ENCODE results near the gene ZNF225. TPM values are rescaled to one million over a fixed set of nuclear protein-coding genes. Genes with fewer than 3 reads are reported as not detected.

ZNF225 gene
- total and polyA plus RNA-seq, 2 of the 4 experiments (the other 2 are of a cell fraction) = 1.5 to 5.7 TPM

DNA sequence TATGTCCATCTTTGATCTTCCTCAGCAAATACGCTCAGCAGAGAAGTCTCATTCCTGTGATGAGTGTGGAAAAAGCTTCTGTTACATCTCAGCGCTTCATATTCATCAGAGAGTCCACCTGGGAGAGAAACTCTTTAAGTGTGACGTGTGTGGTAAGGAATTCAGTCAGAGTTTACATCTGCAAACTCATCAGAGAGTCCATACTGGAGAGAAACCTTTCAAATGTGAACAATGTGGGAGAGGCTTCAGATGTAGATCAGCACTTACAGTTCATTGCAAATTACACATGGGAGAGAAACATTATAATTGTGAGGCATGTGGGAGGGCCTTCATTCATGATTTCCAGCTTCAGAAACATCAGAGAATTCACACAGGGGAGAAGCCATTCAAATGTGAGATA is 46.9 kb upstream of the ZNF225 start:
- Histone ChIP-seq H2AK9ac (replicated peaks; ENCODE audit: low read depth, low read length, poor library complexity) (no peak overlapping the region), H3K4me2 (ENCODE audit: low read depth, low read length) (no peak overlapping the region), H2BK5ac (ENCODE audit: low read depth, low read length, poor library complexity, severe bottlenecking) (no peak overlapping the region), H2BK15ac (ENCODE audit: low read depth, low read length) (no peak overlapping the region), H3K4me3 (ENCODE audit: insufficient read depth, low read depth, low read length) (no peak overlapping the region), H3K9me3 (ENCODE audit: control insufficient read depth, insufficient read depth, low read length) (peaks cover 22% of the 10 kb centered on the region), H3K18ac (ENCODE audit: low read depth, low read length) (no peak overlapping the region), H3K27me3 (ENCODE audit: control insufficient read depth, insufficient read depth, low read length) (no peaks in the 10 kb centered on the region), H3K9me1 (ENCODE audit: insufficient read depth, low read length) (no peaks in the 10 kb centered on the region), H2BK20ac (ENCODE audit: low read depth, low read length) (no peak overlapping the region), H3K23ac (ENCODE audit: low read depth, low read length) (no peak overlapping the region), H2BK120ac (ENCODE audit: low read depth, low read length) (no peak overlapping the region), H4K5ac (ENCODE audit: low read depth, low read length) (no peak overlapping the region), H2AK5ac (ENCODE audit: low read depth, low read length) (no peak overlapping the region), H3K27ac (ENCODE audit: insufficient read depth, low read length) (no peak overlapping the region), H3K56ac (ENCODE audit: extremely low read depth, insufficient read depth, low read length) (no peak overlapping the region), H3K9ac (ENCODE audit: low read depth, low read length) (no peak overlapping the region), H3K79me1 (ENCODE audit: low read depth in 1 of 2, low read length in 2 of 2) (peaks cover 0 to 5% of the 10 kb centered on the region in 2 experiments; a peak in 1 of 4 replicates), H3K4me1 (ENCODE audit: control insufficient read depth, insufficient read depth, low read length) (no peaks in the 10 kb centered on the region), H4K8ac (ENCODE audit: low read depth in 2 of 2, low read length in 2 of 2) (no peak overlapping the region), H3K14ac (replicated peaks; ENCODE audit: low read depth, low read length) (no peak overlapping the region), H4K20me1 (ENCODE audit: insufficient read depth, low read length) (no peaks in the 10 kb centered on the region), H3K36me3 (ENCODE audit: control insufficient read depth, insufficient read depth, low read length) (peaks cover 37% of the 10 kb centered on the region), H3K4ac (ENCODE audit: low read depth, low read length) (no peak overlapping the region), H2AFZ (replicated peaks; ENCODE audit: low read length, poor library complexity) (no peak overlapping the region), H4K91ac (ENCODE audit: insufficient read depth, low read depth, low read length) (no peak overlapping the region)
- CTCF ChIA-PET = no interaction called here
- no TSS peak for BruUV-seq (replicated peaks)
- intact Hi-C loops (cut with micrococcal nuclease) (no loop called here), dilution Hi-C loops (cut with HindIII; ENCODE audit: low sequenced_read_pairs, unreplicated experiment) (no loop called here), in situ Hi-C loops (cut with MboI; ENCODE audit: low sequenced_read_pairs) (no loop called here)
- TF ChIP-seq MXI1 (IDR thresholded peaks at IDR 0.05; ENCODE audit: borderline replicate concordance, low read depth, low read length) = no peak
- no peak for TF ChIP-seq NFE2L2 (IDR thresholded peaks at IDR 0.05; ENCODE audit: low read depth, low read length)
- TF ChIP-seq MAFK (IDR thresholded peaks at IDR 0.05; ENCODE audit: low read depth, low read length) = no peak
- 60% methylated on average over 1 of the region's 3 CpGs; no CpG with 5 or more reads in 1 of the 2 experiments for WGBS, 2 experiments (ENCODE audit: extremely low coverage in 2 of 2, insufficient read length in 1 of 2)
- no peak for ATAC-seq (ENCODE audit: low read depth)
- DNase-seq = no peak
- POLR2A ChIA-PET (ENCODE audit: unreplicated experiment) = no interaction called here
